HuH-7 (cell line): ENCODE results near the gene FGF2.

ENCODE experiments used
- DNase-seq: peaks from one replicate; pipeline ENCODE4 v3.0.0; 2011; ENCODE audit warnings: low spot score

Gene FGF2

DNA sequence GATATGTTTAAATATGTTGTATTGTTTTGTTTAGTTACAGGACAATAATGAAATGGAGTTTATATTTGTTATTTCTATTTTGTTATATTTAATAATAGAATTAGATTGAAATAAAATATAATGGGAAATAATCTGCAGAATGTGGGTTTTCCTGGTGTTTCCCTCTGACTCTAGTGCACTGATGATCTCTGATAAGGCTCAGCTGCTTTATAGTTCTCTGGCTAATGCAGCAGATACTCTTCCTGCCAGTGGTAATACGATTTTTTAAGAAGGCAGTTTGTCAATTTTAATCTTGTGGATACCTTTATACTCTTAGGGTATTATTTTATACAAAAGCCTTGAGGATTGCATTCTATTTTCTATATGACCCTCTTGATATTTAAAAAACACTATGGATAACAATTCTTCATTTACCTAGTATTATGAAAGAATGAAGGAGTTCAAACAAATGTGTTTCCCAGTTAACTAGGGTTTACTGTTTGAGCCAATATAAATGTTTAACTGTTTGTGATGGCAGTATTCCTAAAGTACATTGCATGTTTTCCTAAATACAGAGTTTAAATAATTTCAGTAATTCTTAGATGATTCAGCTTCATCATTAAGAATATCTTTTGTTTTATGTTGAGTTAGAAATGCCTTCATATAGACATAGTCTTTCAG lies 68.8 kb downstream of the FGF2 start:
- DNase-seq, result no peak

- no peak for DNase-seq
Observed at GRCh38 chr4:122896270-122896669, 69.6 kb downstream of the FGF2 start.

DNA sequence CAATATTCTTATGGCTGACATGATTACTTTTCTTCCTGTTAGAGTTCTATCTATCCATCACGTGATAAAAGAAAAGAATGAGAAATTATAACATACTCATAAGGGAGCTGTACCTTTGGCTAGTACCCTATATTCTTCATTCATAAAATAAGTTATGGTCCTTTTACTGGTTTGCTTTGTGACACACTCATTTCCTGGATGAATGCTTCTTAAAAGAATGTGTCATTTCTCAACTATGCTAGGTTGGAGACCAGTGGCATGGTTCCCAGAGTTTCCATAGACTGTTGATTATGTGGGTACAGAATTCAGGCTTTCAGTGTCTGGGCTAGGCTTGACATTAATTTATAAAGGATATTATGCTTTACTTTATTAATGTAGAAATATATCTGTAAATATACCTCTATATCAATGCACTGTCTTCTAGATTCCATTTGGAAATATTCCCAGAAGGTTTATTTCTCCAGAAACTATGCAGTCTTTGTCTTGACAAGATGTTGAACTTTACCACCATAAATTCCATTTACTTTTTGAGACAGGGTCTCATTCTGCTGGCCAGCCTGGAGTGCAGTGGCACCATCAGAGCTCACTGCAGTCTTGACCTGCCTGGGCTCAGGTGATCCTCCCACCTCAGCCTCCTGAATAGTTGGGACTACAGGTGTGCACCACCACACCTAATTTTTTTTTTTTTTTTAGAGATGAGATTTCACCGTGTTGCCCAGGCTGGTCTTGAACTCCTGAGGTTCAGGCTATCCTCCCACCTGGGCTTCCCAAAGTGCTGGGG lies 71.9 kb downstream of the FGF2 start:
- no peak for DNase-seq

- no peak for DNase-seq
Observed at GRCh38 chr4:122899682-122900081, 73.1 kb downstream of the FGF2 start.

GRCh38 chr4:122900314-122900713 lies 73.7 kb downstream of the FGF2 start:
- no peak for DNase-seq

DNA sequence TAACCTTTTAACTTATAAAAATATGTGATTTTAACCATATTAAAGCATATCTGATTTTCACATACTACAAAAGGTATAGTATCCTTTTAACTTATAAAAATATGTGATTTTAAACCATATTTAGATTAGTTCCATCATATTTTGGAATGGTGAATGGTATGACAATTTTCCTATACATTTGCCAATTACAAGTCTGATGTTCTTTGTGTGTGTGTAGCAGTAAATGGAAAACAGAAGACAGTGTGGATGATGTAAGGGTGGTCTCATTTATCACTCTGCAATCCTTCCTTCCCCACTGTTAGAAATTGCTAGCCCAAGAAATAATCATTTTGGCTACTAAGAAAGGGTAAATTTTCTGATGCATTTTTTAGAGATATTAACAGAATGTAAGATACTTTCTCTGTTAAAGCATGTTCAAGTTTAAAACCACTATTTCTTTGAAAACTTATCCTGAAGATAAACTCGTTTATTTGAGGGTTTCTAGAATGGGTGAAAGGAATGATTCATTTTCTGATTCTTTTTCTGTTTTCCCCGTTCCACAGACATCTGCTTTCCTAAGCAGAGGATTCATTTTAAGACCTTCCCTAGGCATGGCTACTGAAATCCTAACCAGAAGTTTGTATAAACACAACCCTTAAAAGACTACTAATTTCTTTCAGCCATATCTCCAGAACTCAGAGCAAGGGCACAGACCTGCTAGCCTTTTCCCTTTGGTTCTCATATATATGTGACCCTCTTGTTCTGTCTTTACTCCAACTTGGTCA lies 74.8 kb downstream of the FGF2 start:
- no peak for DNase-seq

GRCh38 chr4:122903766-122904288 lies 77.2 kb downstream of the FGF2 start:
- no peak for DNase-seq

DNA sequence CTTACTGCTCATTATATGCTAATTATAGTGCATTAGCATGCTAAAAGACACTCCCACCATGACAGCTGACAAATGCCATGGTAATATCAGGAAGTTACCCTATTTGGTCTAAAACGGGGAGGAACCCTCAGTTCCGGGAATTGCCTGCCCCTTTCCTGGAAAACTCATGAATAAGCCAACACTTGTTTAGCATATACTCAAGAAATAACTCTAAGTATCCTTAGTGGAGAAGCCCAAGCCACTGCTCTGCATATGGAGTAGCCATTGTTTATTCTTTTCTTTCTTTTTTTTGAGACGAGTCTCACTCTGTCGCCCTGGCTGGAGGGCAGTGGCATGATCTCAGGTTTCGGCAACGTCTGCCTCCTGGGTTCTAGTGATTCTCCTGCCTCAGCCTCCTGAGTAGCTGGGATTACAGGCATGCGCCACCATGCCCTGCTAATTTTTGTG lies 80.3 kb downstream of the FGF2 start:
- DNase-seq, result no peak

DNA sequence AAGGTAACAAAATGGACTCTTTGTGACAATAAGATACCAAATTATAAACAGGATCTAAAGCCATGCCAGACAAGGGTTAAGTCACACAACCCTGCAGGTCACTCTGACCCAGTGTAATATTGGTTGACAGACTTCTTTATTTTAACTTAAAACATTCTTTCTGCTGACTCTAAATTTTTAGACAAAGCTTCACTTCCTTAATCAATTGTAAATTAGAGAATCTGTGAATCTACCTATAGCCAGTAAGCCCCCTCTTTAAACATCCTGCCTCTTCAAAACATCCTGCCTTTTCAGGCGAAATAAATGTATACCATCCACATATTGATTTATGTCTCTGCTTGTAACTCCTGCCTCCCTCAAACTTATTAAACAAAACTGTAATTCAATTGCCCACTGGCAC lies 81.6 kb downstream of the FGF2 start:
- DNase-seq, result no peak

DNA sequence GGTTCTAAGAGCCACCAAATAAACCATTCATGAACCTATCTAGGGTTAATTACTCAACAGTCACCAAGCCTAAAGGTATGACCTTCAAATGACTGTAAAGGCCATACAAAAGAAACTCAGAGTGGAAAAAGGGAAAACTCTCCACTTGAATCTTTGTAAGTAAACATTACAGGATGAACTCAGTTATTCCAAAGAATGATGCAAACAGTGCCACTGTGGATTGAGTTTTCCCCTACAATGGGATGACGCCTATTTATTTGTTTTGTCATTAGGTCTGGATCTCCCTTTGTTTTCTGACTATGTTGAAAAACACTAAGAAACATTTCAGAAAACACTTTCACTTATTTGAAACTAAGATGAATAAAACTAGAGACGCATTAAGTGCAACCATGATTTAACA lies 83.1 kb downstream of the FGF2 start:
- DNase-seq, result no peak

GRCh38 chr4:122911588-122911987 lies 85.0 kb downstream of the FGF2 start:
- no peak for DNase-seq

DNA sequence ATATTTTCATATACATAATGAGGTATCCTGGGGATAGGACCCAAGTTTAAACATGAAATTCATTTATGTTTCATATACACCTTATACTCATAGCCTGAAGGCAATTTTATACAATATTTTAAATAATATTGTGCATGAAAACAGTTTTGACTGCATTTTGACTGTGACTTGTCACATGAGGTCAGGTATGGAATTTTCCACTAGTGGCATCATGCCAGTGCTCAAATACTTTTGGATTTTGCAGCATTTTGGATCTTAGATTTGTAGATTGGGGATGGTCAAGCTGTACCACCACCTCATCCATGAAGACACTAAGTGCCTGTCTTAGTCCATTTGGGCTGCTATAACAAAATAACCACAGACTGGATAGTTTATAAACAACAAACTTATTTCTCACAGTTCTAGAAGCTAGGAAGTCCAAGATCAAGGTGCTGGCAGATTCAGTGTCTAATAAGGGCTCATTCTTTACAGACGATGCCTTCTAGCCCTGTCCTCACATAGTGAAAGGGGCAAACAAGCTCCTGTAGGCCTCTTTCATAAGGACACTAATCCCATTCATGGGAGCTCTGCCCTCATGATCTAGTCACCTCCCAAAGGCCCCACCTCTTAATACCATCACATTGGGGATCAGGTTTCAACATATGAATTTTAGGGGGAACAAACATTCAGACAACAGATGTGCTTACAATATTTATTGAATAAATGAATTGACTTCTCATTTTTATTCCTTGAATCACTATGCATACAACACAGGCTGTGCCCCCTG lies 86.4 kb downstream of the FGF2 start:
- DNase-seq, result no peak

DNA sequence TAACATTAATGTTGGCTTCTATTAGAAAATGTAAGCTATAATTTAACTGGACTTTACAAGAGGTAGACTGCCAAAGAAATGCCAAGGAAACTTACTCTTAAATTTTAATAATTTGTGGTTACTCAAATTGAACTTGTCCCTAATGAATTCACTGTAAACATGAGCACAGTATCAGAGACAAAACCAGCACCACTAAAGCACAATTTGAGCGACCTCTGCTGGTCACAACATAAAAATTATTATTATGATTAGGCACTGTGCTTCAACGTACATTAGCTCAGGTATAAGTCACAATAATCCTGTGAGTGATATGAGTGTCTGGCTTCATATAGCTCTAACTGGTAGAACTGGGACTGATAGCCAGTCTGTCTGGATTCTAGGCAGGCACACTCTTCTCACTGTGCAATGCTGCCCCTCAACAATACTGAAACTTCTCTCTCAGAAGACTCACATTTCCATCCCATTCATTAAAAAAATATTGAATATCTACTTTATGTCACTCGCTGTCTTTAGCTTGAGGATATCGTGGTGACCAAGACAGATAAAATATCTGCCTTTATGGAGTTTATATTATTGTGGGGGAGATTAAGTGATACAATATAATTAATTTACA lies 87.8 kb downstream of the FGF2 start:
- no peak for DNase-seq

GRCh38 chr4:122914938-122915337 lies 88.3 kb downstream of the FGF2 start:
- DNase-seq, result no peak

DNA sequence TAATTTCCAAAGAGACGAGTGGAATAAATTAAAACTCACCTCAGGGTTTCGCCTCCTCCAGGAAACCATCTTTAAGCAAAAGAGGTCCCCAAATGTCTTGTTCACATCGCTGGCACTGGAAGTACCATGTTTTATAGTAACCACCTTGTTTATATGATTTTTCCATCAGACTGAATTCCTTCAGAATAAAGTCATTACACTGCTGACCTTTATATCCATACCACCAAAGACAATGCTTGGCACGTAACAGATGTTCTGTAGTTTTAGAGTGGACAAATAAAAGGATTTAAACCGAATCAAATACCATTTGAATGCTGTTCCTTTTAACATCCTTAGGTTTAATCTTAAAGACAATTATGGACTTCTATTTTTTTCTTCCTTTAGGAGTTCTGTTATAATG lies 91.1 kb downstream of the FGF2 start:
- no peak for DNase-seq

- DNase-seq, result no peak
Observed at GRCh38 chr4:122920473-122920872, 93.8 kb downstream of the FGF2 start.

GRCh38 chr4:122921300-122921699 lies 94.7 kb downstream of the FGF2 start:
- no peak for DNase-seq

- peak; percentile 41 for DNase-seq
Observed at GRCh38 chr4:122921971-122922876, 95.6 kb downstream of the FGF2 start, which contains the start of gene NUDT6. NUDT6 (minus strand) TSS chr4:122922597; CDS start chr4:122922572, 25 bp downstream.

DNA sequence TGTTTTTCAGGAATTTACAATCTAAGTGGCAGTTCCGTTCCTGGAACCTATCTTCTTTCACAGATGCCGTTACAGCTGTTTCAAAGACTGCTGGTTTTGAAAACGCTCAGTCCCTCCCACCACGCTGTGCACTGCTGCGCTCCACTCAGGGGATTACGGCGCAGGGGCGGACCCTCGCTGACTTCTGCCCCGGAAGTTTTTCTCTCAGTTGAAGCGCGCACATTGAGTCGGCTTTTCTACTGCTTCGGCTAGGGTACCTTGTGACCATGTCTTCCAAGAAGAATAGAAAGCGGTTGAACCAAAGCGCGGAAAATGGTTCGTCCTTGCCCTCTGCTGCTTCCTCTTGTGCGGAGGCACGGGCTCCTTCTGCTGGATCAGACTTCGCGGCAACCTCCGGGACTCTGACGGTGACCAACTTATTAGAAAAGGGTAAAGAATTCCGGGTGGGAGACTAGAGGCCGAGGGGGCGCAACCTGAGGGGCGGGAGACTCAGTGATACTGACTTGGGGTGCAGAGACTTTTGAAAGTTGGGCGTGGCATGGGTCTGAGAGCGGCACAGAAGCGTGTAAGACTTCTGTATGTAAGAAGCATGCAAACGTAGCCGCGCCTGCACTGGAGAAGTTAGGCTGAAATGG lies 96.4 kb downstream of the FGF2 start:
- peak; percentile 70 for DNase-seq

GRCh38 chr4:122928930-122929329 lies 102.3 kb downstream of the FGF2 start:
- DNase-seq, result no peak
